Measurements from ENCODE around the gene UBE2D2.
"Not testable (repeated sequence)": the region's sequence is repeated elsewhere in the genome, so short reads cannot be mapped to it uniquely, and the experiment has no call there.

UBE2D2 gene

GRCh38 chr5:139584137-139584536 lies 23.0 kb downstream of the UBE2D2 start:
- no peak for TF ChIP-seq CTCF (conservative IDR thresholded peaks at IDR 0.05; ENCODE audit: low read length)
- no peak overlapping the region for H3K4me3 ChIP-seq (ENCODE audit: low read length)
- DNase-seq (ENCODE audit: low read depth), result no peak

- not testable (repeated sequence) for H3K4me3 ChIP-seq (ENCODE audit: low read length); DNase-seq (ENCODE audit: low read depth)
These were observed 27.0 kb downstream of the UBE2D2 start for GRCh38 chr5:139588116-139588515.

GRCh38 chr5:139588962-139589361 lies 27.8 kb downstream of the UBE2D2 start:
- DNase-seq (ENCODE audit: low read depth), result no peak
- TF ChIP-seq CTCF (conservative IDR thresholded peaks at IDR 0.05; ENCODE audit: low read length), result no peak
- H3K4me3 ChIP-seq (ENCODE audit: low read length), result no peak overlapping the region

GRCh38 chr5:139592289-139592688 lies 31.1 kb downstream of the UBE2D2 start:
- no peak overlapping the region for H3K4me3 ChIP-seq (ENCODE audit: low read length)
- no peak for DNase-seq (ENCODE audit: low read depth)
- TF ChIP-seq CTCF (conservative IDR thresholded peaks at IDR 0.05; ENCODE audit: low read length), result no peak

- not testable (repeated sequence) for DNase-seq (ENCODE audit: low read depth); H3K4me3 ChIP-seq (ENCODE audit: low read length)
These were observed 31.9 kb downstream of the UBE2D2 start for GRCh38 chr5:139593076-139593475.

GRCh38 chr5:139593716-139594319 lies 32.7 kb downstream of the UBE2D2 start:
- H3K4me3 ChIP-seq (ENCODE audit: low read length), result no peak overlapping the region
- peak; percentile 33 for DNase-seq (ENCODE audit: low read depth)
- no peak for TF ChIP-seq CTCF (conservative IDR thresholded peaks at IDR 0.05; ENCODE audit: low read length)

- no peak for DNase-seq (ENCODE audit: low read depth)
- TF ChIP-seq CTCF (conservative IDR thresholded peaks at IDR 0.05; ENCODE audit: low read length), result no peak
- no peak overlapping the region for H3K4me3 ChIP-seq (ENCODE audit: low read length)
These were observed 36.0 kb downstream of the UBE2D2 start for GRCh38 chr5:139597134-139597533.

GRCh38 chr5:139598601-139598965 lies 37.4 kb downstream of the UBE2D2 start:
- DNase-seq (ENCODE audit: low read depth), result not testable (repeated sequence)

GRCh38 chr5:139600336-139600949 lies 39.3 kb downstream of the UBE2D2 start:
- TF ChIP-seq CTCF (conservative IDR thresholded peaks at IDR 0.05; ENCODE audit: low read length), result no peak
- H3K4me3 ChIP-seq (ENCODE audit: low read length), result no peak overlapping the region
- DNase-seq (ENCODE audit: low read depth), result peak; percentile 28

More at GRCh38 chr5:139598601-139598965, 37.4 kb downstream of the UBE2D2 start:
- not testable (repeated sequence) for H3K4me3 ChIP-seq (ENCODE audit: low read length)
